NCI-H774 (cell line): ENCODE data around the gene ASPDH.
"Not testable (repeated sequence)": the region's sequence is repeated elsewhere in the genome, so short reads cannot be mapped to it uniquely, and the experiment has no call there.

ENCODE experiments used
- DNase-seq: peaks from one replicate; lab custom pipeline; 2025; lab: John Stamatoyannopoulos, UW

The ASPDH gene

GRCh38 chr19:50477751-50478515 is 35.8 kb downstream of the ASPDH start:
- no peak for DNase-seq

- DNase-seq: no peak
Observed at GRCh38 chr19:50476907-50477238, 36.8 kb downstream of the ASPDH start.

- DNase-seq: peak; percentile 92
Observed at GRCh38 chr19:50476224-50476906, 37.3 kb downstream of the ASPDH start, which contains the start of the genes EMC10 and GARIN5A. EMC10 (plus strand) TSS chr19:50476507; CDS start chr19:50476545, 38 bp downstream. GARIN5A (minus strand) TSS chr19:50476848; CDS start chr19:50476388, 460 bp downstream.

GRCh38 chr19:50475736-50476223 is 37.9 kb downstream of the ASPDH start:
- DNase-seq: no peak

GRCh38 chr19:50475101-50475568 is 38.6 kb downstream of the ASPDH start:
- DNase-seq: no peak

- not testable (repeated sequence) for DNase-seq
Observed at GRCh38 chr19:50473336-50473735, 40.4 kb downstream of the ASPDH start.

- DNase-seq: no peak
Observed at GRCh38 chr19:50468818-50469217, 44.9 kb downstream of the ASPDH start.

GRCh38 chr19:50467566-50467965 is 46.1 kb downstream of the ASPDH start:
- no peak for DNase-seq

GRCh38 chr19:50466706-50467039 is 47.0 kb downstream of the ASPDH start:
- no peak for DNase-seq

GRCh38 chr19:50465986-50466705 is 47.6 kb downstream of the ASPDH start:
- peak; percentile 78 for DNase-seq

- no peak for DNase-seq
Observed at GRCh38 chr19:50465000-50465399, 48.7 kb downstream of the ASPDH start.

GRCh38 chr19:50464348-50464747 is 49.4 kb downstream of the ASPDH start:
- DNase-seq: no peak

GRCh38 chr19:50462970-50463369 is 50.7 kb downstream of the ASPDH start:
- DNase-seq: no peak
